NCI-H2171 (cell line): ENCODE data around the gene SAP30L.

ENCODE experiments used
- DNase-seq: peaks from one replicate; lab custom pipeline; 2025; lab: John Stamatoyannopoulos, UW

SAP30L gene

GRCh38 chr5:154445422-154446194, at the start of gene SAP30L:
SAP30L (plus strand) TSS chr5:154445997; CDS start chr5:154446605, 608 bp downstream.
- peak; percentile 67 for DNase-seq

DNA sequence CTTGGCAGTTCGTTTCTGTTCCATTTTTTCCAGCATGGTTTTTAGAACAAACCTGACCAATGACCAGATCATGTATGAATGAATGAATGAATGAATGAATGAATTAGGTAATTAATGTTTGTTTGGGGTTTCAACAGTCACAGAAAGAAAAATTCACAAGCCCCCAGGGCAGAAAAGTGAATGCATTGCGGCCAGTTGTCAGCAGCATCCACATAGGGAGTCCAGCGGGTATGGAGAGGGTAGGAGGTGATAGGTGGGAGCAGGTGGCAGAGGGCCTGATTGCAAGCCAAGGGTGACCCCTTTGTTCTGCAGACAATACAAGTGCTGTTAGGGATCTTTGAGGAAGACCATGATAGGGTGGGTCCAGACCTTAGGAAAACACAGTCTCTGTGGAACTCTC, 49.7 kb upstream of the SAP30L start:
- no peak for DNase-seq

DNA sequence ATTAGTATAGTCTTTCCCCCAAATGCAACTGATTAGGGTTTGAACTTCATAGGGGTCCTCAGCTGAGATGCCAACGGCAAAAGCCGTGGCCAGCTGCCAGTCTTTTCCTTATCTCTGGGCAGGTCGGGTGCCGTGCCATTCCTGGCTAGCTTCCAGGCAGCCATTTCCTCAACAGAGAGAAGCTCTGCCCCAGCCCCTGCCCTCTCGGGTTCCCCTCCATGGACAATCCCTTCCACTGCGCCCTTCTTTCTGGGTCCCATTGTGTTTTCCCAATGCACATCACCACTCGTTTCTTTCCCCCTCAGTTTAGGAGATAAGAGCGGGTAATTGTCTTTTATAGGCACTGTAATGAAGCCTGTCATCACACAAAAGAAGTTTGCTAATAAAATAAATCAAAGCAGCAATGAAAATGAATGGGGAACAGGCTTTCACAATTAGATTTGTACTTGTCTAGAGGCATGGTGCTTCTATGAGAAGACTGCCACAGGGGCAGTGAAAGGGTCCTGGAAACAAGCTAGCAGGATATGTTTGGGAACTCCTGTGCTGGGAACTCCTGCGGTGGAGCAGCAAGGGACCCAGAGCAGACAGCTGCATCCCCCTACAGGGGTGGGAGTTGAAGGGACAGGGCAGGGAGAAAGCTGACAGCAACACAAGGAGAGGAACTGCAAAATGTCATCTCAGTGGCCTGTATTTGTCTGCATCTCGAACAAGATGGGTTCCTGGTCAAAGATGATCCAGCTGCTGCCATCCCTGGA, 48.0 kb upstream of the SAP30L start:
- DNase-seq: peak; percentile 11

DNA sequence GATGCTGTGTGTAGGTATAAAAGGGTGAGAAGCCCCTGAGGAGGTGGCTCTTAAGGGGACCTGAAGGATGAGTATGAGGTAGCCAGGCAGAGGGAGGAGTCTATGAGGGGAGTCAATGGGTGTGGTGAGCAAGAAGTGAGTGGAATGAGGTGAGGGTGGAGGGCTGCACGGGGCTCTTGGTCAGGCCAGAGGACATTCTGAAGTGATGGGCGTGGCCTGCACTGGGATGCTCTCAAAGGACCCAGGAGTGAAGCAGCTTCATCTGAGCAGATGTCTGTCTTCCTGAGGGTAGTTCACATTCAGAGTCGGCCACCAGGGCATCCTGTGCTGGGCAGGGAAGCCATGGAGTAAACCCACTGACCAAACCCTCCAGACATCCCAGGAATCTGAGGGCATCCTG, 45.1 kb upstream of the SAP30L start:
- no peak for DNase-seq

DNA sequence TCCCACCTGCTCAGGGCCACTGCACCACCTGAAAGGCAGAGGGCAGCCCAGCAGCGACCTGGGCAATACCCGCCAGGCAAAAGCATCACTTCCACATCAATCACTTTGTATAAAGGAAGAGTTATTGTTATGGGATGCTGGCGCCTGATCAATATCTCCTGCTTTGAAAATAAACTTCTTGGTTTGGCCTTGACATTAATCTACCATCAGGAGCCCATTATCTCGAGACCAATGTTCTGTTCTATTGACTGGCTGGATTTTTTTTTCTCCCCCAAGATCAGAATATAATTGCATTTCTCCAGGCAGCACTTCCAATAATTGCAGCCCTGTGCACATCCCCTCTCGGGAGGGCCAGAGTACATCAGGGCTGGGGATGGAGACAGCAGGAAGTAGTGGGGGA, 44.4 kb upstream of the SAP30L start:
- DNase-seq: no peak

- no peak for DNase-seq
Observed at GRCh38 chr5:154401931-154402330, 43.9 kb upstream of the SAP30L start.

DNA sequence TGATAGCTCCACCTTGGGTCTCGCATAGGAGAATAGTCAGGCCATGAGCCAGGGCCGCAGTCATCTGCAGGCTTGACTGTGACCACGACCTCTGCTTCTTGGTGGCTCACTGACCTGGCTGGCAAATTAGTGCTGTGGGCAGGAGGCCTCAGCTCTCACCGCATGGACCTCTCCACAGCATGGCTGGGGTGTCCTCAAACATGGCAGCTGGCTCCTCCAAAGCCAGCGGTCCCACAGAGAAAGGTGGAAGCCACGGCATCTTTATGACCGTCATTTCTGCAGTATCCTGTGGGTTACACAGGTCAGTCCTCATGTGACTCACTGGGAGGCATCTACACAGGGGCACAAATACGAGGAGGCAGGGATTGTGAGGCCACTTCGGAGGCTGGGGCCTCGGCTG, 43.2 kb upstream of the SAP30L start:
- no peak for DNase-seq

- no peak for DNase-seq
Observed at GRCh38 chr5:154403234-154403633, 42.6 kb upstream of the SAP30L start.

DNA sequence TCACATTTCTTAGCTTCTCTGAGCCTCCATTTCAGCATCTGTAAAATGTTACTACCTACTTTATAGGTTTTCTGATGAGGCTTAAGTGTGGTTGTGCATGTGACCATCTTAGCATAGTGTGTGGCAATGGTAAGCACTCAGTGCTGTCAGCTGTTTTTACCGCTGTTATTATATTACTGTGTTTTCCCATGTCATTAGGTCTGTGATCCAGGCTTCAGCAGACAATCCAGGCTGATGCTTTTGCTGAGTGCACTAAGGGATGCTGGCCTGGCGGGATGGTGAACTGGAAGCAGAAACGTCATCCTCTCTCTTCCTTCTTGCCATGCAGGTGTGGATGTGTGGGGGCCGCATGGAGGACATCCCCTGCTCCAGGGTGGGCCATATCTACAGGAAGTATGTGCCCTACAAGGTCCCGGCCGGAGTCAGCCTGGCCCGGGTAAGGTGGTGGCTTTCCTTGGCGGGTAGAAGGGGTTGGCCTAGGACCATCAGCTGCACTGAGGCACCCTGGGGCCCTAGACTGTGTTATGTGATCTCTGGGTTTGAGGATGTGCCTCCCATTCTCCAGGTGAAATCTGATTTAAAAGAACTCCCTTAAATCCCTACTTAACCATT, 41.9 kb upstream of the SAP30L start:
- DNase-seq: no peak

DNA sequence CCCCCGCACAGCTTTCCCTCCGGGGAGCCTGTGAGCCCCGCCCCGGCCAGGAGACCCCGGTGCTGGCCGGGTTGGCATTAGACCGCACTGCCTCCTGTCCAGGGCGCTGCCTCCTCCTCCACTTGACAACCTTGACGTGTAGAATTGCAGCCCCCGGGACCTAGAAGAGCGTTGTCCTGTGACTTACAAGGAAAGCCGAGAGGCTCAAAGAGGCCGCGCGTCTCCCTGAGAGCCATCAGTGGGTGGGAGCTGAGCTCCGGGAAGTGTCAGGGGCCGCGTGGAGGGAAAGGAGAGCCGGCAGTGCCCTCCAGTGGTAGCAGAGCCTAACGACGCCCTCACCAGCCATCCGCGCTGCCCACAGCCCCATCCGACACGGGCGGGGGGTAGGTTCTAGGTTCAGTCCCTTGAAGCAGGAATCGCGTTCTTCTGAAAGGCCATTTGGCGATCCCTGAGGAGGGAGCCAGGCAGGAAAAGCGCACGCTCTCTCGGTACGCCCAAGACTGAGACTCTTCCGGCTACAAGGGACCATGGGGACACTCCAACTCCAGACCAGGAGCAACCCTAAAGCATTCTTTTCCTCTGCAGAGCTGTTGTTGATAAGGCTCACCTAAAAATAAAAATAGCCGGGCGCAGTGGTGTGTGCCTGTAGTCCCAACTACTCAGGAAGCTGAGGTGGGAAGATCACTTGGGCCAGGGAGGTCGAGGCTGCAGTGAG, 40.6 kb upstream of the SAP30L start:
- DNase-seq: peak; percentile 60

DNA sequence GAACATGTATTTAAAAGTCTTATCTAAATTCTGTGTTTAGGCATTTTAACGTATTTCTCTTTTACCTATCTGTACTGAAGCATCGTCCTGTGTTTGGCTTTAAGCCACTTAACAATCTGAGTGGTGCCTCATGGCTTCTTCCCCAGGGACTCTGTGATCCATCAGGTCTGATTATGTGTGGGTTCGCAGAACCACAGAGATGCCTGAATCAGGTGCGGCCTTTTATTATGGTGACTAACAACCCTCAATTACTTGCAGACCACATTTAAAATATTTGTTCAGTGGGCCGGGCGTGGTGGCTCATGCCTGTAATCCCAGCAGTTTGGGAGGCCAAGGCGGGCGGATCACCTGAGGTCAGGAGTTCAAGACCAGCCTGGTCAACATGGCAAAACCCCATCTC, 39.6 kb upstream of the SAP30L start:
- DNase-seq: no peak

- no peak for DNase-seq
Observed at GRCh38 chr5:154406826-154407225, 39.0 kb upstream of the SAP30L start.

- DNase-seq: no peak
Observed at GRCh38 chr5:154408811-154409210, 37.0 kb upstream of the SAP30L start.

DNA sequence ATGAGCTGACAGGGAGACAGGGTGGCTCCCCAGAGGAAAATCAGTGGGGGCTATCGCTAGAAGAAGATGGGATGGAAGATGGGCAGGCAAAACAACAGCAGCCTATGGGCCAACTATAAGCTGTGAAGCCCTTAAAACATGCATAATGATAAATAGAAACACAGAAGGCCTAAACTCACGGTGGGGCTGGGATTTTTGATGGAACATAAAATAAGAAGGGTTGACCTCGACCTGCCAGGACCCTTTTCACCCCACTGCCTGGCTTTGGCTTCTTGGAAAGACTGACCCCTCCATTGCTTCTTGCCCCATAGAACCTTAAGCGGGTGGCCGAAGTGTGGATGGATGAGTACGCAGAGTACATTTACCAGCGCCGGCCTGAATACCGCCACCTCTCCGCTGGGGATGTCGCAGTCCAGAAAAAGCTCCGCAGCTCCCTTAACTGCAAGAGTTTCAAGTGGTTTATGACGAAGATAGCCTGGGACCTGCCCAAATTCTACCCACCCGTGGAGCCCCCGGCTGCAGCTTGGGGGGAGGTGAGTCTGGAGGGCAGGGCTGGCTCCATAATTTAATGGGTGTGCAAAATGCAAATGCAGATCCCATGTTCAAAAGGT, 36.5 kb upstream of the SAP30L start:
- no peak for DNase-seq

DNA sequence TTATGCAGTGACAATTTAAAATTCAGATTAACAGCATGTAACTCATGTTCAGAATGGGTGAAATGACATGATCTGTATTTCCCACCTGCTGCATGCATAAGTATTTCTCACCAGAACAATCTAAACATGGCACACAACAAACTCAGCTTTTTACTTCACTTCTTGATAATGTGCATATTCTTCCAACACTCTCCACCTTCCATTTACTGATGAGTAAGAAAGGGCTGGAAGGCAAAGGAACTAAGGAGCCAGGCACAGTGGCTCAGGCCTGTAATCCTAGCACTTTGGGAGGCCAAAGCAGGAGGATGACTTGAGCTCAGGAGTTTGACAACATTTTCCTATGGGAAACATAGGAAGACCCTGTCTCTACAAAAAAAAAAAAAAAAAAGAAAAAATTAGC, 35.8 kb upstream of the SAP30L start:
- DNase-seq: no peak

- no peak for DNase-seq
Observed at GRCh38 chr5:154410786-154411185, 35.0 kb upstream of the SAP30L start.

- DNase-seq: no peak
Observed at GRCh38 chr5:154411338-154411737, 34.5 kb upstream of the SAP30L start.

- DNase-seq: no peak
Observed at GRCh38 chr5:154412316-154412715, 33.5 kb upstream of the SAP30L start.

- no peak for DNase-seq
Observed at GRCh38 chr5:154412925-154413324, 32.9 kb upstream of the SAP30L start.

- no peak for DNase-seq
Observed at GRCh38 chr5:154415114-154415513, 30.7 kb upstream of the SAP30L start.

GRCh38 chr5:154418344-154418820, 27.4 kb upstream of the SAP30L start:
- DNase-seq: no peak

DNA sequence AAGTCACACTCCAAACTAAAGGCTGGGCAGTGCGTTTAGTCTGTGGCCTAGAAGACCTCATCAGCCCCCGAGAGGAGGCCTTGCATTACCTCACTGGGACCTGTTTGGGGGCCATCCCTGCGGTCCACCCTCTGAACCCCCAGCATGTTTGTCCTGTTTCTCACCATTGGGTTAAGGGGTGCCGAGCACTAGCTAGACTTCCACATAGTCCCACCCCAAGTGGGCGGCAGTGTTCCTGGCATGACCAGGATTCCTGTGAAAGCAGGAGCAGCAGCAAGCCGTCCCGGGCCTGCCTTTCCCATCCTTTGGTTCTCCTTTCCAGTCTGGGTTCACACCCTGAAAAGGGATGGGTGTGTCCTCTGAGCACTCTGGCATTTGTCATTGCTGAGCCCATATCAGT, 26.6 kb upstream of the SAP30L start:
- no peak for DNase-seq
